HG03060 (cell line): Measurements from ENCODE around the gene WBP11.

ENCODE experiments used
- ATAC-seq: cut with Tn5 transposase; IDR thresholded peaks from one replicate; pipeline ENCODE4 v1.9.1; 2021; ENCODE audit warnings: low read depth, moderate number of reproducible peaks; ENCODE audit not compliant: unreplicated experiment

The WBP11 gene

DNA sequence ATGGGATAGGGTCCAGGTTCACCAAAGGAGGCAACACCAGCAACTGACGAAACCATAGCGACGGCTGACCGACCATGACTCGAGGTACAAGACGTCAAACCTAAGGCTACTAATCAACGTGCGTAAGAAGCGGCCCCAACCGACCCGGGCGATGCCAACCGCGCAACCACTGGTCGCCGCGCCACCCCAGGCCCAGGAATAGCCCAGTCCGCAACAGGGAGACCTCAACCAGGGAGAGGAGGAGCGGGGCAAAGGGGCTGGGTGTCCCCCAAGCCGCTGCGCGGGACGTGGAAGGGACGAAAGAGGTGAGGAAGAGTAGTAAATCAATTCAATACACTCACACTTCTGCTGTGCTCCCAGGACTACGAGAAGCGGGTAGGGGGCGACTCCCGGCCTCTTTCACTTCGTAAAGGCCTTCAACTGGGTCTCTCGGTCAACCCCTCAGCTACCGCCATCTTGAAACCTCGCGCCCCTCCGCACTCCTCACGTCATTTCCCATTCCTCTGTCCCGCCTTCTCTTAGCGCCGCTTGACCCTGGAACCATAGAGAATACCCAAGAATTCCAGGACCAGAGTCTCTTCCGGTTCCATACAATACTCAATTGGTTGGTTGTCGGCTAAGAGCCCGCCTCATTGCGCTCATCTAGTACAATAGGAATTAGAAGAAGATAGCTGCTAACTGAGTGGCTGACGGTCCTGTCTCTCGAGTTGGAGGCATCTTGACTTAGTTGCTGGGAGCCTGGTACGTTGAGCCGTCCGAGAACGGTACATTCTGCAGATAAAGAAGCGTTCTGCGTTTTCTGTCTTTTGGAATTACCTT is at the start of gene WBP11, which contains the start of gene C12orf60:
Gene WBP11 (minus strand): TSS at position 468 of the 819 bp plus-strand sequence. CDS start 2,095 bp downstream, outside the sequence.
Gene C12orf60 (plus strand): TSS at position 660 of the 819 bp plus-strand sequence. CDS start 19,266 bp downstream, outside the sequence.
- ATAC-seq, result peak; percentile 99

DNA sequence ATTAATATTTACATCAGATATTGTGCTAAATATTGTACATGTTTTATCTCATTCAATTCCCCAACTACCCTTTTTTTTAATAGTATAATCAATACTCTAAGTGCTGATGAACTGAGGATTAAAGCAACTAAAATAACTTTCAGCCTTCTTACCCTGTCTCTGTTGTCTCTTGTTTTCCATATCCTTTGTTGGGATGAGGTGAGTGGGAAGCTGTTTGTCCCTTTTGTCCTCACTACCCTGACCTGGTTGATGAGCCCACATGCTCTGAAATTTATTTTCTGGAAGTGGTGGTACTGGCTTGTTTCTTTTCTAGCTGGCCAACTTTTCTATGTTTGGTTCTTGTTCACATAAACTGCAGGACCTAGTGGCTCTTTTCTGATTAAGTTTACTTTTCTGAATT is 49.6 kb upstream of the WBP11 start:
- ATAC-seq, result no peak

GRCh38 chr12:14850929-14851663 is 47.8 kb upstream of the WBP11 start:
- no peak for ATAC-seq

GRCh38 chr12:14849661-14850060 is 46.4 kb upstream of the WBP11 start:
- ATAC-seq, result no peak

DNA sequence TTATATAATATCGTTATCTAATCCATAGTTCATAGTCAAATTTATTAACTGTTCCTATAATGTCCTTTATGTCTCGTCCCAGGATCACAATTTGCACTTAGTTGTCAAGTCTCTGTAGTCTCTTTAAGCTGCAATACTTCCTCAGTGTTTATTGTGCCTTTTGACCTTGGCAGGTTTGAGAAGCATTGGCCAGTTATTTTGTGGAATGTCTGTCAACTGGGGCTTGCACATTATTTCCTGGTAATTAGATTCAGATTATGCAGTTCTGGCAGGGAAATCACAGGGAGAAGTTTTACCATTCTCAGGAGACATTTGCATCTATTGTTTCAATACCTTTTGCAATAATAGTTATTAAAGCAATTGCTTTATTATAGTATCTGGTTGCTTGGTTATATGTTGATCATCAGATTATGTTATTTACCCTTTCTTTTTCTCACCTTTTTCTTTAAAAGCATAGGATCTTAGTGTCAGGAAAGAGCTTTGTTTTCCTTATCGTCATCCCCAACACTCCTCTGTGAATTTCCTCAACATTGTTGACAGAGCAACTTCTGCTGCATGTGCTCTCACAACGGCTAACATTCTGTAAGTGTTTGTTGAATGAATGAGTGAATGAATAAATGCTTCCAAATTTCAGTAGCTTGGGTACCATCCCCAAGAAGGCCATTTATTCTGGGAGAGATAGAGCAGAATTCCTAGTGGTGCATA is 43.8 kb upstream of the WBP11 start:
- ATAC-seq, result no peak

GRCh38 chr12:14846042-14846587 is 42.8 kb upstream of the WBP11 start:
- ATAC-seq, result no peak

GRCh38 chr12:14845350-14845750 is 42.1 kb upstream of the WBP11 start:
- no peak for ATAC-seq

- no peak for ATAC-seq
Measured at GRCh38 chr12:14844401-14844800, 41.1 kb upstream of the WBP11 start.

DNA sequence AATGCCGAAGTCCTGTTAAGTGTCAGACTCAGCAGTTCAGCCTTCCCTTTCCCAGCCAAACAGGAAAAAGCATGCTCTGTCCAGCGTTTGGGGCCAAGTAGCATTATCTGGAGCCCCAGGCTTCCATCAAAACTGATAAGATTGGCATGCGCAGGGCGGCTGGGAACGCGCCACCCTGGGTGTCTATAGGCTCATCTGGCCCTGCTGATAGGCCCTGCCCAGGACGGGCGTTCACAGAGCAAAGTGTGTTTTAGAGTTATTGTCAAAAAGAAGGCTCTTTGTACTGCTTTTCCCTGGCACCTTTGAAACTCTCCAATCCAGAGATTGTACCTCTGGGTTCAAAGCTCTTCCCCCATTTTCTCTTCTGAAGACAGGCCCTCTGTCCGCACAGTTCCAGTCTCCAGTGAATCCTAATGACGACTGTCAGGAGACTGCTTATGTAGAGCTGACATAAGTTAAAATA is 40.2 kb upstream of the WBP11 start, which contains the start of gene ART4:
Gene ART4 (minus strand): TSS at position 102 of the 463 bp plus-strand sequence. CDS start 413 bp downstream, outside the sequence.
- ATAC-seq, result no peak

- no peak for ATAC-seq
Measured at GRCh38 chr12:14842315-14842714, 39.0 kb upstream of the WBP11 start.

DNA sequence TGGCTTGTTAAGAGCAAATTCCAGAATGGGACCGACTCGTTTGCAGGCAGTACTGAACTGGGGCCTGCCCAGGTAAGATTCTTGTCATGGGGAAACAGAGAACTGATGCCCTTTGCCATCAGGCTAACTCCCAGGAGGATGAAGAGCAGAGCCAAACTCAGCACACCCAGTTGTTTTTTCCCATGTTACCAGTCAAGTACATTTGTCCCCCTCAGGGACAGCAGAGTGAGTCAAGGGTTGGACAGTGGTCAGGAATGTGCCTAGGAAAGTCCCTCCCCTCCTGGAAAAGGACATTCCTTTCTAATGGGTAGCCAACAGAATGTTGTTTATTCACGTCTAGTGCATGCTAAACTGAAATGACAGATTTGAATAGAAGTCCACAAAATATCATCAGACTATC is 38.5 kb upstream of the WBP11 start:
- no peak for ATAC-seq

DNA sequence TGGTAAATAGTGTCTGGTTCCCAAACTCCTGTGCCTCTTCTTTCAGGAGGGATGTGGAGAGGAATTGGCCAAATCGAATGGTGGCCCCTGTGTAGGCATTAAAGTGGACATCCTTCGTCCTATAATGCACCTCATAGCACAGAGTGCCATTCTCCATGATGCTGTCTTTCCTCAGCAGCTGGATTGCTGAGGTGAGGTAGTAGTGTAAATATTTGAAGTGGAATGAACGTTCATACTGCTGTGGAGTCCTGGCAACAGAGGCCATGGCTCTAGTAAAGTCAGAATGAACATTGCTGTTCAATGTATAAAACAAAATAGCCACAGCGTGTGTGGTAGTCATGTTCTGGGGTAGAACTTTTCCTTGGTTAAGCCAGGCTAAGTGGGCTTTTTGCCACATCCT is 37.3 kb upstream of the WBP11 start:
- ATAC-seq, result no peak

DNA sequence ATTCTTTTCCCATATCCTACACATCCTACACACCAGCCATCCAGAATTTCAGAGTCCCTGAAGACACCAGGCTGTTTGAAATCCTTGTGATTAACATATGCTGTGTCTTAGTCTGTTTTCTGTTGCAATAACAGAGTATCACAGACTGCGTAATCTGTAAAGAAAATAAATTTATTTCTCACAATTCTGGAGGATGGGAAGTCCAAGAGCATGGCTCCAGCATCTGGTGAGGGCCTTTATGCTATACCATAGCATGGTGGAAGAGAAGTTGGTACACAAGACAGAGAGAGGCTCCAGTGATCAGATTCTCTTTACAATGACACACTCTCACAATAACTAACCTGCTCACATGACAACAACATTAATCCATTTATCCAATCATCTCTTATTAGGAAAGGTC is 36.0 kb upstream of the WBP11 start:
- ATAC-seq, result no peak

- ATAC-seq, result no peak
Measured at GRCh38 chr12:14836336-14837210, 33.3 kb upstream of the WBP11 start.

GRCh38 chr12:14834509-14834908 is 31.2 kb upstream of the WBP11 start:
- no peak for ATAC-seq

GRCh38 chr12:14833952-14834351 is 30.7 kb upstream of the WBP11 start:
- no peak for ATAC-seq

- ATAC-seq, result no peak
Measured at GRCh38 chr12:14833336-14833735, 30.1 kb upstream of the WBP11 start.

- peak; percentile 56 for ATAC-seq
Measured at GRCh38 chr12:14828892-14829291, 25.6 kb upstream of the WBP11 start.

GRCh38 chr12:14827043-14827442 is 23.8 kb upstream of the WBP11 start:
- no peak for ATAC-seq

DNA sequence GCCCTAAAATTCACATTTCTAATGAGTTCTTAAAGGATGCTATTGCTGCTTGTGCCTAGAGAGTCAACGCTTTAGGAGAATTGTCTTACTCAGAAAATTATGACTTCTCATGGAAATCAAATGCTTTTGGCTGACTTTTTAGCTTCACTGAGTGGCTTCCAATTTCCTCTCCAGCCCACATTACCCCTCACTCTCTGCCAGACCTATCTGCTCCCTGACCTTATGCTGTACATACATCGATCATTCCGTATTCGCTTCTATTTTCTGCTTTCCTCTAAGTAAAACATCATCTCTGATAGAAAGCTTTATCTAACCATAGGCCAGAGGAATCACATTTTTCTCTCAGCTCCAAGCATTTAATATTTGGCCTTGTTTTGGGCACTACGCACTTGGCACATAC is 23.2 kb upstream of the WBP11 start:
- ATAC-seq, result no peak
